Pons (tissue), 1 donor: Measurements from ENCODE around the gene GHRHR.

ENCODE experiments used
- DNase-seq: peaks from one replicate; pipeline ENCODE4 v3.0.0-alpha.2; 2016; ENCODE audit warnings: low spot score

The GHRHR gene

DNA sequence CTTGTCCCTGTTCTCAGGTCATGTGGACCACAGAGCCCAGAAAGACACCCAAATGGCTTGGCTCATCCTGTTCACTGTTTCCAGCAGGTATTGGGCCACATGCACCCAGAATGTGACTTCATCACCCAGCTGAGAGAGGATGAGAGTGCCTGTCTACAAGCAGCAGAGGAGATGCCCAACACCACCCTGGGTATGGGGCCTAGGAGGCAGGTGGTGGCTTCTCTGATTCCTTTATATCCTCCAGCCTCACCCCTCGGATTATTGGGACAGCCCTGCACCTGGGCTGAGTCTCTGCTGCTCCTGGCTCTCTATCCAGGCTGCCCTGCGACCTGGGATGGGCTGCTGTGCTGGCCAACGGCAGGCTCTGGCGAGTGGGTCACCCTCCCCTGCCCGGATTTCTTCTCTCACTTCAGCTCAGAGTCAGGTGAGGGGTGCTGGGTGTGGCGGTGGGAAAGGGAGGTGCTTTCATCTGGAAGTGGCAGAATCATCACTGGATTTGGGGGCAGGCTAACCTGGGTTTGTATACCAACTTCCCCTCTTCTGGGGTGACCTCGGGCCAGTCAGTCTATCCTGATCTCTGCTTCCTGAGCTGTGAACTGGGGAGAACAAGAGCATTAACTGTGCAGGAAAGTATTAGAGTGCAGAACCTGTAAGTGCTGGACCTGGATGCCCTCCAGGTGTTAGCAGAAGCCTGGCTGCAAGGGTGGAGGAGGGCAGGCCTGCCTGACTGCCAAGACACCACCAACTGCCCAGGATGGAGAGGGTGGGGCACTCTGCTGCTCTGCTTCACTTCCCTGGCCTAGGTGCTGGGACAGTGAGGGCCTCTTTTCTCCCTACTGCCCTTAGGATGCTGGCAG lies 5.2 kb downstream of the GHRHR start:
- DNase-seq, result no peak

DNA sequence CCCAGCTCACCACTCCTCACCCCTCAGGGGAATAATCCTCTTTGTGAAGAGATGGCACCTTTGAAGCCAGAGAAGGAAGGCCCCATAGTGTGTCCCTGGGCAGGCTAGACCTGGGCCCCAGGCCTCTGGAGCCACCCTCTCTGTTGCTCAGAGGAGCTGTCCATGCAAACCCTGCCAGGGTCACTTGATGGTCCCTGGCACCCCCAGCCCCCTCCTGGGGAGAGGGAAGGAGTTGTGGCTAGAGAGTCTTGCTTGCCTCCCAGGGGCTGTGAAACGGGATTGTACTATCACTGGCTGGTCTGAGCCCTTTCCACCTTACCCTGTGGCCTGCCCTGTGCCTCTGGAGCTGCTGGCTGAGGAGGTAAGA lies 5.8 kb downstream of the GHRHR start:
- DNase-seq, result no peak

DNA sequence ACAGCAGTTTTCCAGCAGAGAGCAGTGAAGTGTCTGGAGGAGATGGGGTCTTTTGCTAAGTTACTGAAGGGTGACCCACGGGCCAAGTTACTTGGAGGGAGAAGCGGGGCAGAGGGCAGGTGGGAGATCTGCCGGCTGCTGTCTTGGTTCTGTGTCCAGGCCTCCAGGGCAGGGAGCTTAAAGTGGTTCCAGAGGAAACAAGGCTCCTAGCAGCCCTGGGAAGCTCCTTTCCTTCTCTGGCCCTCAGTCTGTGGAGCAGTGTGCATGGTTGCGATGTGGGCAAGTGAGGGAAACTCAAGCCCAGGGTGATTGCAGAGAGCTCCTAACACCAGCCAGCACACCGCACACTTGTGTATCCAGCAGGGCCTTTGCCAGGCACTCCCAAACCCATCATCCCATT lies 6.3 kb downstream of the GHRHR start:
- no peak for DNase-seq

DNA sequence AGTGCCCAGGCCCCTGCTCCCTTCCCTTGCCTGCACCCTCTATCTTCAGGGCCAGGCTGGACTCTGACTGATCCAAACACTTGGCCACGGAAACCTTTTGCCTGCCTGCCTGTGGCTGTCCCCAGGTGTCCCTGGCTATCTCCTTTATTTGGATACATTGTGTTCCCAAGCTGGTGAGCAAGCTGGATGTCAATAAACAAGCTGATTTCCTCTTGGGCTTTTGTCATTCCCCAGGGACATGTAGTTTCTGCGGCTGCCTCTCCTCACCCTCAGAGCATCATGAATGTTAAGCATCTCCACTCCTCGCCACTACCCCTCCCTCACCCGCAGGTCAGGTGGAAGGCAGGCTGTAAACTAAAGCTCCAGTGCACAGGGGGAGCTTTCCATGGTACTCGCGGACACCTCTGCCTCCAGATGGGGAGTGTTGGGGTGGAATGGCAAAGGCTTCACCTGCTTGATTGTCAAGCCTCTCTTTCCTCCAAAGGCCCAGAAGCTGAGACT lies 6.9 kb downstream of the GHRHR start:
- no peak for DNase-seq

DNA sequence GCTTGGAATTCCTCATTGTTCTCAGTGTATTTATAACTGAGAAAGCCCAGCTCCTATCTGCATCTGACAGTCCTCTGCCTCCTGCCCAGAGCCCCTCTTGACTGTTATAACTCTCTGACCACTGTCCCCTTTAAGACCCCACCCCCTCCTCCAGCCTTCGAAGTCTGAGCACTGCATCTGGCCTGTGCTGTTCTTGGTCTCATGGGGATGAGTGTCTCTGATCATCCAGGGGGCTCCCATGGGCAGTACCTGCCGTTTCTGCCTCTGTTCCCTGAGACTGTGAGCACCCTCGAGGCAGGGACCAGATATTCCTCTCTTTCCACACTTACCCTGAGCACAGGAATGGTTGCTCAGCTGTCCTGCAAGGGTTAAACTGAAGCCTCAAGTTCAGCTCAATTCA lies 7.7 kb downstream of the GHRHR start:
- no peak for DNase-seq

DNA sequence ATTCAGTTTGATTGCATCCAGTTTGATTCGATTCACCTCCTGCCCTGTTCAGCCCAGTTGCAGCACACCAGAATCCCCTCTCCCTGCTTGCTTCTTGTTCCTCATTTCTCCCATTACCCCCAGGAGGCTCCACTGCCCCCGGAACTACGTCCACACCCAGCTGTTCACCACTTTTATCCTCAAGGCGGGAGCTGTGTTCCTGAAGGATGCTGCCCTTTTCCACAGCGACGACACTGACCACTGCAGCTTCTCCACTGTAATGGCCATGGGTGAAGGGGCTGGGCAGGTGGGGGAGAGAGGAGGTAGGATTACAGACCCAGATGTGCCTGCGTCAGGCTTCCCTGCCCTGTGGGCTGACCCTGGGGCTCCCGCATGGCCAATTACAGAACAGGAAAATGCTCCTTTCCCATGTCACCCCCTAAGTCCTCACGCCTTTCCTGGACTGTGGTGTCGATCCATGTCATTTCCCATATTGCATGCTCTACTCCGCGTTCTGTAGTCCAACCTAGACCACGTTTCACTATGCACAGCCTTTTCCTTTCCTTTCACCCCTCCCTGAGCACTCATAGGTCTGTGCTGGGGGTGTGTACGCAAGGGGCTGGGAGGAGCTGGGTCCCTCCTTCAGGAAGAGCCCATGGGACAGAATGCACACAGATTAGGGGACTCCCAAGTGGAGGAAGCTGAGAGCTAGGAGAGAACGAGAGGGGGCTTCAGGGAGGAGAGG lies 8.2 kb downstream of the GHRHR start:
- no peak for DNase-seq

DNA sequence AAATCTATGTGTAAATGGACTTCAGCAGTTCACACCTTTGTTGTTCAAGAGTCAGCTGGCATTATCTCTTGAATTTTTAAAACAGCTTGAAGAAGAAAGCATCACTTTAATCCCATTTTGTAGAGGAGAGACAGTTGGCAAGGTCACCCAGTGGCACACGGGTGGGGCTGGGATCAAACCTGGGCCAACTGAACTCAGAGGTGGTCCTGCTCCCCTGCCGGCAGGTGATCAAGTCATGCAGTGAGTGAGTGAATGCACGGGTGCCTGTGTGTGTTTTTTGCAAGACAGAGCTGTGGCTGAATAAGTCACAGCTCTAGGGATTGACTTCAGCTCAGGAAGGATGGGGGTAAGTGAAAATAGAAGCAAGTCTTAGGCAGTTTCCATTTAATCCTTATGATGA lies 9.5 kb downstream of the GHRHR start:
- no peak for DNase-seq

DNA sequence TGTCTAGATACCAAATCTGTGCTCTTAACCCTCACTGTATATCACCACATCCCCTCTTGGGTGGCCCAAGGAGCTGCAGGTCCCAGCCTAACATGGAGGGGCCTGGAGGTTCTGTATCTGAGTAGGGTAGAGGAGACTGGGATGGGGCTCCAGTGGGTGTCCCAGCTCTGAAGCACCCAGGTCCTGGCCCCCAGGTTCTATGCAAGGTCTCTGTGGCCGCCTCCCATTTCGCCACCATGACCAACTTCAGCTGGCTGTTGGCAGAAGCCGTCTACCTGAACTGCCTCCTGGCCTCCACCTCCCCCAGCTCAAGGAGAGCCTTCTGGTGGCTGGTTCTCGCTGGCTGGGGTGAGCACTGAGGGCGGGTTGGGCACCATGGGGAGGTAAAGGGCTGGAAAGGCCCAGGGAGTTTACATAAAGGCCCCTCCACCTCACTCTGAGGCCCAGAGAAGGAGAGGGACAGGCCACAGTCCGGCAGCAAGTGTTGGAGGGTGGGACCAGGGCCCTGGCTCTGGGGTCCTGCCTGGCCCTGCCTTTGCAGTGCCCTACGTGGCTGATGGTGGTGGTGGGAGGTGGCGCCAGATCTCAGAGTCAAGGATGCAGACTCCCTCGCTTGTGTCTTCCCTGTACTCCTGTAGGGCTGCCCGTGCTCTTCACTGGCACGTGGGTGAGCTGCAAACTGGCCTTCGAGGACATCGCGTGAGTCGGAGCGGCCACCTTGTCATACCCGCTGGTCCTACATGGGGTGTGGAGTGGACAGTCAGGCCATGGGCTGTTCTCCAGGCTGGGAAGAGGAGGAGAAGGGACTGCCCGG lies 10.2 kb downstream of the GHRHR start:
- no peak for DNase-seq

DNA sequence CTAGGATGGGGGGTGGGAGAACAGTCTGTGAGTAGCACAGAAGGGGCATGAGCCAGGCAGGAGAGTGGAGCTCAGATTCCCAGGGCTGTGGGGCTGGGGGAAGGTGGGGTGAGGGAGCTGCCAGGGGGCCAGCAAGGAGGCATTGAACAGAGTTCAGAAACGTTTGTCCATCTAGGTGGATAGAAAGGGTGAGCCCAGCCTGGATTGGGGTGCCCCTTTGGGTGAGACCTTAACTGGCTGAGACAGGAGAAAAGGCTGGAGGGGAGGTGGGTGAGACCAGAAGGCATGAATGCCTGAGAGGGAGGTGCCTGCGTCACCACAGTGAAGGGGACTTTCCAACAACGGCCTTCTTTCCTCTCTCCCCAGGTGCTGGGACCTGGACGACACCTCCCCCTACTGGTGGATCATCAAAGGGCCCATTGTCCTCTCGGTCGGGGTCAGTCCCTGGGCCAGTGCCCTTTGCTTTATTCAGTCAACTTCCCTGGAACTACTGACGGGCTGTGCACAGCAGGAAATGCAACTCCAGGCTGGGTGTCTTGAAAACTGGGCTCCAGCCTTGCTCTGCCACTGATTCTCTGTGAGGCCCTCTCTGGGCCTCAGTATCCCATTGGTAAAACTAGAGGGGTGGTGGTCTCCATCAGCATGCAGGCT lies 11.0 kb downstream of the GHRHR start:
- no peak for DNase-seq

DNA sequence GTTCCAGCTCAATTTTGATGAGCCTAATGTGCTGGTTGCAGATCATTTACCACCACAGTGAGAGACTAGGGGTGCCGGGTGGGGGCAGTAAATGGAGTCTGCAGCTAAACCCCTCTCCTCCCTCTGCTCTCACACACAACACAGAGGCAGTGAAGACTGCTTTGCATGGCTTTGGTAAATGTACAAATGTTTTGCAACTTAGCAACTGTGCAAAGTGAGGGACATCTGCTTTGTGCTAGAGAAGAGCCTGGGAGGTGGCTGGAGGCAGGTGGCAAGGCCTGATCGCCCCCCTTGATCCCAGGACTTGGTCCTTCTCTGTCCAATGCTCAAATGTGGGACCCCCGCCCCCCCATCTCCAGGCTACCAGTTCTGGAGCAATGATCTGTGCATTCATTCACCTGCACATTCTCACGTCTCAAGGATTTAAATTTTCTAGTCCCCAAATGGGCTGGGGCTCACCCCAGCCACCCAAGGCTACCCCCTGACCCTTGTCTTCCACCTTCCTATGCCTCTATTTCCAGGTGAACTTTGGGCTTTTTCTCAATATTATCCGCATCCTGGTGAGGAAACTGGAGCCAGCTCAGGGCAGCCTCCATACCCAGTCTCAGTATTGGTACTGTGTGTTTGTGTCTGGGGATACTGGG lies 11.6 kb downstream of the GHRHR start:
- no peak for DNase-seq

DNA sequence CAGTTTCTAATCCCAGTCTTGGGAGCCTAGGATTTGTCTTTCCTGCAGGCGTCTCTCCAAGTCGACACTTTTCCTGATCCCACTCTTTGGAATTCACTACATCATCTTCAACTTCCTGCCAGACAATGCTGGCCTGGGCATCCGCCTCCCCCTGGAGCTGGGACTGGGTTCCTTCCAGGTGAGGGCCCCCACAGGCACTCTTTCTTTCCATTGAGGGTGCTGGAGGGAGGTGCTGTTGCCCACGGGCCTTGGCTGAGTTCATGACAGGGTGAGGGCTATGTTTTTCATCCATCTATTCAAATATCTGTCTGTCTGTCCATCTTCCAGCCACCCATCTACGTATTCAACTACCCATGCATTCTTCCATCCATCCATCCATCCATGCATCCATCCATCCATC lies 12.6 kb downstream of the GHRHR start:
- DNase-seq, result no peak

DNA sequence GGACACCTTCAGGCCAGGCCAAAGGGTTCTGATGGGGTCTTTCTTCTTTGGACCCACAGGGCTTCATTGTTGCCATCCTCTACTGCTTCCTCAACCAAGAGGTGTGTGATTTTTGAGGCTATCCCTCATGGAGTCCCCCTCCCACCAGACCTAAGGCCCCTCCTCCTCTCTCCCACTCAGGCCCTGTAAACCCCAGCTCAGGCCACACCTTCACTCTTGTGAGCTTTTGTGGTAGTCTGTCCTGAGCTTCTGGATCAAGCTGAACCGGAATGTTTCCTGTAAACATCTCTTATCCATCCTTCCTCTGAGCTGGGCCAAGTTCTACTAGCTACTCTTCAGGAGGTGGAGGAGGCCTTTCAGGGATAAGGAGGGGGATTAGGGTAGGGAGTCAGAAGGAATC lies 13.5 kb downstream of the GHRHR start:
- DNase-seq, result no peak

DNA sequence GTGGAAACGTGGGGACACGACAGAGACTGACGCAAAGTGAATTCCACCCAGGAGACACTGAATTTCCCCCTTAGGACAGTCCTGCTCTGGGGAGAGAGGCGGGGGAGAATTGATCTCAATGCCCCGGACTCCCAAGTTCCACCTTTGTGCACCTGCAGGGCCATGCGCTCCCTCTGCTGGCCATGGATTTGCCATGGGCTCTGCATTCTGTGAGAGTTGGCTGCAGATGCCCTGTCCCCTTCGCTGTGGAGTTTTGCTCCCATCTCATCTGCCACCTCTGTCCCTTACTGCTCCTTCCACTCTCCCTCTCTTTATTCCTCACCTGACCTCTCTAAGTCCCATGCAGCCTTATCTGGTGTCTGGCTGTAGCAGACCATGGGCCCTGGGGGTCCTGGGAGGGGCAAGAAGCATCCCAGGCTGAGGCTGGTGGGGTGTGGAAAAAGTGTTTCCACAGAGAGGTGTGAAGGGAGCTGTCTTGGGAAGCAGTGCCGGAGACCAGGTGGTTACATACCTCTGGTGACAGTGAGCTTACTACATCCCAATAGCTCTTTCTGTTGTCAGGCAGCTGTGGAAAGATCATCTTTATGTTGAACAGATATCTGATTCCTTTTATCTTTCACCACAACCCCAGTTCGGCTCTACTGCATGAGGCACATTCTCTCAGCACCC lies 14.3 kb downstream of the GHRHR start:
- DNase-seq, result no peak

DNA sequence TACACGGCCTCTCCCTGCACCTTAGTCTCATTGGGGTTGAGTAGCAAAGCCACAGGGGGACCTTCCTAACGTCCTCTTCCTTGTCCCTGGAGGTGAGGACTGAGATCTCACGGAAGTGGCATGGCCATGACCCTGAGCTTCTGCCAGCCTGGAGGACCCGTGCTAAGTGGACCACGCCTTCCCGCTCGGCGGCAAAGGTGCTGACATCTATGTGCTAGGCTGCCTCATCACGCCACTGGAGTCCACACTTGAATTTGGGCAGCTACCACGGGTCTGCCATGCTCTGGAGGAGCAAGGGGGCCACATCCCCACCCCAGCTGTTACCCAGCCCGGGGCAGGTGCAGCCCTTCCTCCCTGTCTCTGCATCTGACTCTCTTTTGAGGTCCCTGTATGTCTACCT lies 15.3 kb downstream of the GHRHR start:
- DNase-seq, result no peak

DNA sequence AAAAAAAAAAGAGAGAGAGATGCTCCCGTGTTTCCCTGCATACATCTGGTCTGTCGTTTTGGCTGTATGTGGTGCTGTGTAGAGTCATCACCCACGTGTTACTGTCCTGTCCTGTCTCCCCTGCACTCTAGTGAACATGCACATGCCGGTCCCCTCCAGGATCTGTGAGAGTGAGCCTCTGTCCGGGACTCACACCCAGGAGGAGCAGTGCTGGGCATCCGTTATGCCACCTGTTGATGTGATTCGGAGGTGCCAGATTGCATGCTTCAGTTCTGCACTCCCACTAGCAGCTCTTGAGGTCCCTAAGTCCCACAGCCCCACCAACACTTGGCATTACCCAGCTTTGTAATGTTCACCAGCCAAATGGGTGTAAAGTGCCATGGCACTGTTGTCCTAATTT lies 16.4 kb downstream of the GHRHR start:
- DNase-seq, result no peak

DNA sequence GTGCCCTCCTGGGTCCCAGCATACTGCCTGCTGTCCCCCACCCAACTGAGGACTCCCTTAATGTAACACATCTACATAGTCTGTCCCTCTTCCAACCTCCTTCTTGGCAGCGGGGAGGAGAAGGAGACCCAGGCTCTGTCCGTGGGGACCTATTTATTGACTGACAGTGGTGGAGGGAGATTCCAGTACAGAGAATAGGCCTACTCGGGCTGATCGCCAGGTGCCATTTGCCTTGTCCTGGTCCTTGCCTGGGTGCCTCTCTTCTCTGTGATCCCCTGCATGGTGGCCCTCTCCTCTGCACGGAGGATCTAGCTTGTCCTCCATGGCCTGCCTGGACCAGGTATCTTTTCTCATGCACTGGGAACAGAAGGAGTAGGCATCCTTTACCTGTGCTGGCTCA lies 17.0 kb downstream of the GHRHR start:
- no peak for DNase-seq

DNA sequence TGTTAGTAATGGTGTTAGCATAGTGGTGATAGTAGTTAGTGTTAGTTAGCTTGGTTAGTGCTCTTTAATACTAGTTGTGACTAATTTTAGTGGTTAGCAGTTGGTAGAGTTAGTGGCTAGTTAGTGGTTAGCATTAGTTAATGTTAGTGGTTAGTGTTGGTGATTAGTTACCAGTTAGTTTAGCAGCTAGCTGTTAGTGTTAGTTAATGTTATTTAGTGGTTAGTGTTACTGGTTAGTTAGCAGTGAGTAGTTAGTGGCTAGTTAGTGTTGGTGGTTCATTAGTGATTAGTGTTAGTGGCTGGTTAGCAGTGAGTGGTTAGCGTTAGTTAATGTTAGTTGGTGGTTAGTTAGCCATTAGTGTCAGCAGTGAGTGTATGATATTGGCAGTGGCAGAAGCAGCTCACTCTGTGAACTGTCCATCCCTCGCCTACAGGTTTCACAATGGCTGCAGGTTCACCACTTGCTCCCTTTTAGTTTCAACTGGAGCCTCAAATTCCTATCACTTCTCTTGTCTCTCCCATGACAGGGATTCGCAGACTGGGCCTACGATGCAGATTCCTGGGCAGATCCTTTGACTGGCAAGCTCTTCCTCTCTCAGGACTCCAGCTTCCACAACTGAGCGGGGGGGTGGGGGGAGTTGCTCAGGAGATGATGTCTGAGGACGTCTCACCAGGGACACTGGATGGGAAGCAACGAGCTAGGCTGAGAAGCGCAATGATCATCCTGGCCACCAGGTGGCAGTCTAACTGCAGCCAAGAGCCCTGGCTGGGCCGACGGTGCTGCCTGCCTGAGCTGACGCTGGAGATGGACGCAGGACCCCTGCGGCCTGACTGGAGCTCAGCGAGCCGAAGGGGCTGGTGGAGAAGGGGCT lies 19.5 kb downstream of the GHRHR start:
- DNase-seq, result peak; percentile 79

DNA sequence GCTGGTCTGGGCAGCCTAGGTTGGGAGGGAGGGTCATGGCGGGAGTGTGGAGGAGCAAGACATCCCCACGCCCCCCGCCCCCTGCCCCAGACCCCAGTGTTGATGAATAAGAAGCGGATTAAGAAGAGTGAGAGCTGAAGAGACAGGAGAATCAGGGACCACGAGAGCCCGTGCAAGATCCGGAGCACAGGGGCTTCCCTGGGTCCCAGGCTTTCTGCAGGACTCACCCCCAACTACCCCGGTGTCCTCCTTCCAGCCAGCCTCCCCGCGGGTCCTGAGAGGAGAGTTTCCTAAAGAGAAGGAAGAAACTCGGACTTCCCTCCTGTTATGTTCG lies 20.1 kb downstream of the GHRHR start:
- DNase-seq, result no peak

DNA sequence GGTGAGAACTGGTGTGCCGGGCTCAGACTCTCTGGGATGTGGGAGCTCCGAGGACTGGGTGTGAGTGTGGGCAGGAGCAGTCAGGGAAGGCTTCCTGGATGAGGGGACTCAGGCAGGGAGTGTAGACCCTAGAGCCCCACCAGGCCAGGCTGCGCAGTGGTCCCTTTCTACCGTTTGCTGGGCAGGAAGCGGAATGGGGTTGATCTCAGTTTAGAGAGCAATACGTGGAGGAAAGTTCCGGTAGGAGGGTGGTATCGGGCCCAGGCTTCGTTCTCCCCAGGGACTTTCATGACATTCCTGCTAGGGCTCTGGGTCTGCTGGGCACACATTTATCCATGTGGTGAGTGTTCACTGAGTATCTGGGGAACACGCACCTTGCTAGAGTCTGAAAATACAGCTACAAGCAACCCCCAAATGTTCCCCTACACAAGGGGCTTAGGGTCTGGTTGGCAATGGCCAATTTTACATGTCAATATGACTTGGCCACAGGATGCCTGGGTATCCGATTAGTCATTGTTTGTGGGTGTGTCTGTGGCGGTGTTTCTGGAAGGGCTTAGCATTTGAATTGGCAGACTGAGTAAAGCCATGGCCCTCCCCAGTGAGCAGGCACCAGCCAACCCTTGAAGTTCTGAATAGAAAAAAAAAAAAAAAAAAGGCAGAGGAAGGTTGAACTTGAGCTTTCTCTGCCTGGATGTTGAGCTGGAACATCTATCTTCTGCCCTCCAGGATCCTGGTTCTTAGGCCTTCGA lies 20.8 kb downstream of the GHRHR start:
- peak; percentile 17 for DNase-seq
